WTC11 (cell line): ENCODE measurements around the gene CLEC18B. TPM values are rescaled to one million over a fixed set of nuclear protein-coding genes. Genes with fewer than 3 reads are reported as not detected.
"Not testable (repeated sequence)": the region's sequence is repeated elsewhere in the genome, so short reads cannot be mapped to it uniquely, and the experiment has no call there.

Experiments used
- ATAC-seq: fragments of 200-7000 bp; cut with Tn5 transposase; 2 replicates; pipeline ENCODE4 v1.10.0; 2021; ENCODE audit warnings: mild to moderate bottlenecking, moderate library complexity
- Bru-seq: library from RNA; stranded (reverse); fragments of 400-500 nt; gene quantifications from one replicate; lab custom pipeline; 2021; lab: Mats Ljungman, UMichigan
- CTCF ChIA-PET: fragments of 300-600 bp; sonication (Branson Sonifier 250); formaldehyde crosslinking; loops from one replicate; lab custom pipeline; 2021; ENCODE audit warnings: antibody characterized with exemption; lab: Charles Lee
- POLR2A ChIA-PET: fragments of 350-600 bp; sonication (Branson Sonifier 250); formaldehyde crosslinking; loops from one replicate; lab custom pipeline; 2021; ENCODE audit warnings: antibody characterized with exemption; lab: Charles Lee
- DNase-seq: peaks from one replicate; pipeline ENCODE4 v3.0.0; 2021; ENCODE audit warnings: low spot score
- H3K27ac Mint-ChIP-seq: 2 replicates; pipeline ENCODE4 v1.8.0; 2021; ENCODE audit warnings: mixed read lengths
- H3K27me3 Mint-ChIP-seq: 2 replicates; pipeline ENCODE4 v1.8.0; 2021; ENCODE audit warnings: low read depth, mild to moderate bottlenecking, moderate library complexity, mixed read lengths
- H3K36me3 Mint-ChIP-seq: 2 replicates; pipeline ENCODE4 v1.8.0; 2021; ENCODE audit warnings: mixed read lengths
- H3K4me1 Mint-ChIP-seq: 2 replicates; pipeline ENCODE4 v1.8.0; 2022; ENCODE audit warnings: mixed read lengths
- H3K4me3 Mint-ChIP-seq: 2 replicates; pipeline ENCODE4 v1.8.0; 2021; ENCODE audit warnings: mild to moderate bottlenecking, moderate library complexity, mixed read lengths
- H3K9me3 Mint-ChIP-seq: 2 replicates; pipeline ENCODE4 v1.8.0; 2021; ENCODE audit warnings: mixed read lengths
- AFF4 ChIP-seq: sonication (generic); formaldehyde crosslinking; IDR thresholded peaks from 2 replicates; pipeline ENCODE4 v1.8.1; 2023; ENCODE audit warnings: mild to moderate bottlenecking, missing genetic modification reagents, borderline replicate concordance
- CREM ChIP-seq: sonication (generic); formaldehyde crosslinking; IDR thresholded peaks from 2 replicates; pipeline ENCODE4 v1.8.1; 2022; ENCODE audit warnings: mild to moderate bottlenecking, missing genetic modification reagents, moderate library complexity
- E2F5 ChIP-seq: sonication (generic); formaldehyde crosslinking; IDR thresholded peaks from 2 replicates; pipeline ENCODE4 v1.8.1; 2022; ENCODE audit warnings: mild to moderate bottlenecking, moderate library complexity, missing genetic modification reagents
- ETV6 ChIP-seq: sonication (generic); formaldehyde crosslinking; IDR thresholded peaks from 2 replicates; pipeline ENCODE4 v1.8.1; 2022; ENCODE audit warnings: mild to moderate bottlenecking, missing genetic modification reagents
- MAX ChIP-seq: sonication (generic); formaldehyde crosslinking; IDR thresholded peaks from 2 replicates; pipeline ENCODE4 v1.8.0; 2022; ENCODE audit warnings: mild to moderate bottlenecking, missing genetic modification reagents
- MXD4 ChIP-seq: fragments of 250-450 bp; sonication (Bioruptor Pico); IDR thresholded peaks from 2 replicates; pipeline ENCODE4 v1.8.0; 2021; ENCODE audit warnings: mild to moderate bottlenecking, moderate library complexity, borderline replicate concordance
- OVOL2 ChIP-seq: fragments of 250-450 bp; sonication (Bioruptor Pico); IDR thresholded peaks from 2 replicates; pipeline ENCODE4 v1.9.0; 2021; ENCODE audit warnings: mild to moderate bottlenecking, borderline replicate concordance
- PRRX2 ChIP-seq: fragments of 250-450 bp; sonication (Bioruptor Pico); IDR thresholded peaks from 2 replicates; pipeline ENCODE4 v1.8.0; 2021; ENCODE audit warnings: mild to moderate bottlenecking
- SMAD4 ChIP-seq: sonication (generic); formaldehyde crosslinking; IDR thresholded peaks from 2 replicates; pipeline ENCODE4 v1.8.0; 2022; ENCODE audit warnings: mild to moderate bottlenecking, missing genetic modification reagents
- ZBTB43 ChIP-seq: sonication (generic); formaldehyde crosslinking; IDR thresholded peaks from 2 replicates; pipeline ENCODE4 v1.8.1; 2023; ENCODE audit warnings: mild to moderate bottlenecking, missing genetic modification reagents
- ZNF423 ChIP-seq: fragments of 250-450 bp; sonication (Bioruptor Pico); IDR thresholded peaks from 2 replicates; pipeline ENCODE4 v2.1.2; 2022; ENCODE audit warnings: mild to moderate bottlenecking, moderate library complexity
- long read RNA-seq, 3 experiments: library from RNA in 1 of 3; library from capped mRNA in 1 of 3; library from polyadenylated mRNA in 1 of 3; unstranded in 2 of 3; stranded (forward) in 1 of 3; transcript quantifications; one replicate each; pipeline ENCODE4 v2.0.0, GENCODE V29; 2021
- total RNA-seq: library from RNA; stranded (reverse); gene quantifications from 3 replicates; pipeline ENCODE4 v1.2.3, GENCODE V29; 2021

CLEC18B gene
- total RNA-seq: 0.20 to 0.71 TPM (median 0.50 TPM) in 3 replicates
- percentile 12 among the genes with signal in this experiment for Bru-seq, nascent RNA
- long read RNA-seq, experiment 1: 0 reads
- long read RNA-seq, experiment 2: 0 reads
- long read RNA-seq, experiment 3: 0 reads

- DNase-seq: not testable (repeated sequence)
Observed at GRCh38 chr16:74420612-74421481, at the start of gene CLEC18B. Gene CLEC18B, minus strand, starts transcription at chr16:74421478. Its CDS starts 208 bp downstream, at chr16:74421270.

GRCh38 chr16:74469946-74470478 lies 48.7 kb upstream of the CLEC18B start:
- no peak for TF ChIP-seq E2F5 (CRISPR knock-in tag)
- TF ChIP-seq ZBTB43 (CRISPR knock-in tag): no peak
- TF ChIP-seq ETV6 (CRISPR knock-in tag): no peak
- TF ChIP-seq MXD4 (CRISPR knock-in tag): no peak
- TF ChIP-seq ZNF423 (CRISPR knock-in tag): no peak
- no peak for TF ChIP-seq OVOL2 (CRISPR knock-in tag)
- TF ChIP-seq PRRX2 (CRISPR knock-in tag): no peak
- TF ChIP-seq AFF4: no peak
- H3K4me1 Mint-ChIP-seq: no peaks in the 10 kb centered on the region
- H3K36me3 Mint-ChIP-seq: peaks cover 79% of the 10 kb centered on the region
- DNase-seq (no peak), ATAC-seq (peak; percentile 51; the same call in 1 of the 2 replicates)
- no peaks in the 10 kb centered on the region for H3K27me3 Mint-ChIP-seq
- CTCF ChIA-PET: interaction anchor here (0.5 kb wide), 1 partner anchor 186 kb away, joined by 3 read pairs; no protein-coding TSS in a partner anchor
- POLR2A ChIA-PET: no interaction called here
- H3K4me3 Mint-ChIP-seq: no peak overlapping the region
- no peaks in the 10 kb centered on the region for H3K9me3 Mint-ChIP-seq
- H3K27ac Mint-ChIP-seq: no peak overlapping the region

More at GRCh38 chr16:74420612-74421481, at the start of gene CLEC18B:
- H3K27me3 Mint-ChIP-seq, H3K36me3 Mint-ChIP-seq, H3K9me3 Mint-ChIP-seq, H3K27ac Mint-ChIP-seq, CTCF ChIA-PET, ATAC-seq, POLR2A ChIA-PET, H3K4me3 Mint-ChIP-seq, H3K4me1 Mint-ChIP-seq: not testable (repeated sequence)

- POLR2A ChIA-PET: no interaction called here
Observed at GRCh38 chr16:74468807-74469525, 47.7 kb upstream of the CLEC18B start.

More at GRCh38 chr16:74468807-74469525, 47.7 kb upstream of the CLEC18B start:
- Mint-ChIP-seq H3K9me3 (no peaks in the 10 kb centered on the region), H3K36me3 (peaks cover 80% of the 10 kb centered on the region), H3K4me3 (no peak overlapping the region), H3K4me1 (no peaks in the 10 kb centered on the region), H3K27ac (no peak overlapping the region), H3K27me3 (no peaks in the 10 kb centered on the region)
- CTCF ChIA-PET: no interaction called here
- DNase-seq: no peak
- ATAC-seq: no peak
- TF ChIP-seq SMAD4 (CRISPR knock-in tag) (no peak), MAX (CRISPR knock-in tag) (no peak), CREM (CRISPR knock-in tag) (no peak)
